GM12892 (cell line): Measurements from ENCODE around the gene NXPH4.

Experiments
- POLR2A ChIP-seq: IDR thresholded peaks from 2 replicates; pipeline ENCODE4 v1.6.1; 2011; ENCODE audit warnings: low read depth, low read length, control low read depth
- POLR2AphosphoS5 ChIP-seq: IDR thresholded peaks from 2 replicates; pipeline ENCODE4 v1.6.1; 2011; ENCODE audit warnings: low read depth, low read length, control low read depth
- TAF1 ChIP-seq: IDR thresholded peaks from 2 replicates; pipeline ENCODE4 v1.6.1; 2011; ENCODE audit warnings: low read depth, mild to moderate bottlenecking, control low read depth, low read length, borderline replicate concordance

- no peak for TF ChIP-seq POLR2A
- TF ChIP-seq TAF1, result no peak
- no peak for TF ChIP-seq POLR2AphosphoS5
Observed at GRCh38 chr12:57190037-57190436, 26.6 kb upstream of the NXPH4 start.
